Midbrain (tissue), 1 donor: Measurements from ENCODE around the gene MGAT4C.

Experiments used
- DNase-seq: peaks from one replicate; lab custom pipeline; 2025; lab: John Stamatoyannopoulos, UW

The MGAT4C gene

DNA sequence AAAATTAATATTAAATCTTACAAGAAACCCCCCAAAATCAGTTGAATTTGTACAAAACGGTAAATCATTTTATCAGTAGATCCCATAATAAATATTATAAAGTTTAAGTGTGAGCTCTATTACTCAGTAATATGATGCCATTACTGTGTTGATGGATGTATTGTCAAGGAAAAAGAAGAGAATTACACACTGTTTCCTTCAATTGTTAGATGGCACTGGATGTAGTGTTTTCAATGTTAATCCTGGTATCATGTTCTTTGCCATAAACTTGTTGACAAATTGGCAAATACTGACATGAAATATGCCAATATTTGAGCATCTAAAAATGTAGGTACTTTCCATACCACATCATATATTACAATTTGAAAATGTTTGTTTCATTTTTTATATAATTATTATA, 280.5 kb downstream of the MGAT4C start:
- DNase-seq, result no peak

DNA sequence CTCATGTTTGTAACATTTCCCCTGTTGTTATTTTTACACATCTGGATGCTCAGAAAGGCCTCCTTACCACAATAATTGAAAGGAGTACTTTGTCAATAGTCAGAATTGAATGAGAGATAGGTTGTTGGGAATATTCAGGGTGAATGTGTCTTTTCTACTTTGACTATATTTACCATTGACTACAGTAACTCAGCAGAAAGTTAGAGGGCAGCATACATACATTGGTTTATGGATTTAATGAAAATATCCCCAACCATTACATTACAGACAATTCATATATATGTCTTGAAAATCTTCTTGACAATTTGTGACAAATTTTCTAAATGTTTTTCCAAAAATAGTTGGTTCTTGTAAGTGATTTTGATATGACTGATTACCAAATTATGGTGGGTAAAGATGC, 284.4 kb downstream of the MGAT4C start:
- DNase-seq, result no peak

DNA sequence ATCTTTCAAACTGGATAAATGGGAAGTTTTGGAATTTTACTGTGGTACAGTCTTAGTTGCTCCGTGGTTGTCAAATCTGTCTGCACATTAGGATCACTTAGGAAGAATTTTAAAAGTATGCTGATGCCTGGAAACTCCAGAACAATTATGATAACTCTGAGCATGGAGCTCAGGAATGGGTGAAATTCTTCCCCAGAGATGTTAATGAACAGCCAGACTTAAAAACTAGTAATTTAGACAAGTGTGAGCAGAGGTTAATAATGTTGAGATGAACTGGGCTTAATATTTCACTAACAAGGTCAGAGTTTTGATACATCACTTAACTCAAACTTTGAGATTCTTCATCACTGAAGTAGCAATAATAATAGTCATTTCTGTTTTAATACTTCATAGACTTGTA, 287.6 kb downstream of the MGAT4C start:
- no peak for DNase-seq

DNA sequence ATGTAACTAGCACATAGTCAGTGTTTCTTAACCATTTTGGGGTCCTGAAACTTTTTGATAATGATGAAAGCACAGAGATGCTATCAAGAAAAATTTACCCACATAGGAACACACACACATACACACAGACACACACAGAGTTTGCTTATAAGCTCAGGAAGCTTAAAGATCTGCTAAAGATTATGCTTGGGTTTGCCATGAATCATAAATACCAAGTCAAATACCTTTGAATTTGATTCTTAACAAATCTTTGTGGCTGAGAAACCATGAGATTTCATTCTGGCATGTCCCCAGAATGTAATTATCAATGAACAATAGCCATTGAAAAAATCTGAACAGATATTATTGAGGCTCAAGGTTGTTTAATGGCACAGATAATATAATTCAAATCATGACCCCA, 292.9 kb downstream of the MGAT4C start:
- DNase-seq, result no peak

DNA sequence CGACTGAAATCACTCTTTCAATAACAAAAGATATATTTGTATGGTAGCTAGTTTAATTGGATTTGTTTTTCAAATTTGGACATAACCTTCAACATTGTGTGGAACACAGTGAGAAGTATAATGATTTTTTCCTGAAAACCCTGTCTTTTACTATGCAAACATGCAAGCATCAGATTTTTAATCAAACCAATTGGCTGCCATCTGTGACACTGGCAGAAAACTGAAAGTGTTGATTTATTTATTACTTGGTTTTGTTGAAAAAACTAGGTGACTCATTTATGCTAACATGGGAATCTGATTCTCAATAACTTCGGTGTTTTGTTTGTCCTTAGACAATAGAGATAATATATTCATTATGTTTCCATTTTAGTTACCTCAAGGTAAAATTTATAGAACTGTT, 300.1 kb downstream of the MGAT4C start:
- DNase-seq, result no peak

DNA sequence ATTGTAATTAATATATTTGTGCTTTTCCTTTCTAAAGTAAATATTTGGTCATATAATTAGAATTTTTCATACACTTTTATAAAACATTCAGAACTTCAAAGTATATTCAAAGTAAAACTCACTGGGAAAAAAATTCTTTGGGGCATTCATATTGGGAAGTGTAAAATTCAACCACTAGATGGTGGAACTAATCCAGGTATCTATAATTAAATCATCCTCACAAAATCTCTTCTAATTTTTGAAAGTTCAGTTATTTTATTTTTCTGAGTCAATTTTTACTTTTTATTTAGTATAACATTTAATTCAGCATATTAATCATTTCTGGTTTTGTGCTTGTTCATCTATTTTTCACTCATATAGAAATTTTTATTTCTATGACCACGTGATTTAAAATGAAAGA, 301.1 kb downstream of the MGAT4C start:
- no peak for DNase-seq

DNA sequence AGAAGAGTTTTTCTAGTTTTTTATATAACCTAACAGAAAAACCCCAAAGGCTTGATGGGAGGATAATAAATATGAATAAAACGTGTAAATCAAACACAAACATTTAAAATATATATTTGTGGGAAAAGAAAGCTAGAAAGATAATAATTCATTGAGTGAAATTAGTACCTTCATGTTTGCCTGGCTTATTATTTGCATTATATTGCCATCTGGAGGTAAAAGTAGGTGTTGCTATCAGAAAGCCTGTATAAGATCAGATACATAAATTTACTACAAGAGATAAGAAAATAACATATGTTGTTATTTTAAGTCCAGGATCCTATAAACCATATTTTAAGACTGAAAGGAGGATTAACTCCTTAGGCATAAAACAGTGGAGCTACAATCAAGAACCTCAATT, 304.4 kb downstream of the MGAT4C start:
- DNase-seq, result no peak

DNA sequence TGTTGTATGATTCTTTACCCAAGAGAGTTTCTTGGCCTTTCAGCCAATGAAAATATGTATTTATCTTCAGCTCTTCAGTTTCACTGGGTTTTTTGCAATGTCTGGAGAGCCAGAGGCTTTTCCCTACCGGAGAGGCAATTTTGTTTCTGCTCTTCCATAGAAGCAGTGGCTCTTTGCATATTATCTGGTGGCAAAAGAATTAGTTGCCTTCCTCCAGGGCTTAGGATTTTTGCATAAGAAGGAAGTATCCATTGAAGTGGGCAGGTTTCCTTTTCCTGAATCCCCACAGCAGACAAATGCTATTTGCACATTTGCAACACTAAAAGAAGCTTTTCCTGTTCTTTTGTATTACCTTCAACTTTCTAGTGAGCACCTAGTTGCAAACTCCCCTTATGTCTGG, 306.9 kb downstream of the MGAT4C start:
- DNase-seq, result no peak

DNA sequence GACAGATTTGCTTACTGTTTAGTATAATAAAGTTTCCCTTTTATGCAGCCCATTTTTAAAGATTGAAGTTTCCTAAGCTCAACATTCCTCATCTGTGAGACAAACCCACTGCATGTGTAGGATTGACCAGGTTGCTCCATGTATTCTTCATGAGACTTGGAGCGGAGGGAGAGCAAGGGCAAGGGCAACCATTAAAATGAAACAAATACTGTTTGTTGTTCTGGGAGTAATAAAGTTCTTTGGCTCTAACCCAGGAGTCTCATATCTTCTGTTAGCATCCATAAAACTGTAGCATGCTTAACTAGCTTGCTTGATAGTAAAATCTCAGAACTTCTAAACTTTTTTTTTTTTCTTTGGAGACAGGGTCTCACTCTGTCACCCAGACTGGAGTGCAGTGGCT, 307.9 kb downstream of the MGAT4C start:
- no peak for DNase-seq

DNA sequence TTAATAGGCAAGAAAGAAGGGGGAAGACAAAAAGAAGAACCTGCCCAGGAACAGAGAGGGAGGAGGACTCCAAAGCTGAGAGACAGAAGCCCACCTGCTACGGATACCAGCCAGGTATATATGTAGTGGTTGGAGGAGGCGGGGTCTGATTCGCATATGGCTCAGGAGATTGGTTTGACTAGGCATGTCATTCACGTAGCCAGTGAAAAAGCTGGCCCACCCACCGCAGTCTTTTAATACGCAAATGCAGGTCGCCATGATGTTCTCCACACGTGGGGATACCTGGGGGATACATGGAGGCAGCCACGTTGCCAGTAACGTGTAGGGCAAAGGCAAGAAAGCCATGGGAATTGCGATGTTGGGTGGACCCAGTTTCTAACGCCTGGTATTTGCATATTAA, 308.9 kb downstream of the MGAT4C start:
- DNase-seq, result no peak

DNA sequence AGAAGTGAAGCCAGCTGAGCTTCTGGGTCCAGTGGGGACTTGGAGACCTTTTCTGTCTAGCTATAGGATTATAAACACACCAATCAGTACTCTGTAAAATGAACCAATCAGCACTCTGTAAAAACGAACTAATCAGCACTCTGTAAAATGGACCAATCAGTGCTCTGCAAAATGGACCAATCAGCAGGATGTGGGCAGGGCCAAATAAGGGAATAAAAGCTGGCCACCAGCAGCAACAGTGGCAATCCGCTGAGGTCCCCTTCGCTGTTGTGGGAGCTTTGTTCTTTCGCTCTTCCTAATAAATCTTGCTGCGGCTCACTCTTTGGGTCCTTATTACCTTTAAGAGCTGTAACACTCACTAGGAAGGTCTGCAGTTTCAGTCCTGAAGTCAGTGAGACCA, 309.8 kb downstream of the MGAT4C start:
- DNase-seq, result no peak

DNA sequence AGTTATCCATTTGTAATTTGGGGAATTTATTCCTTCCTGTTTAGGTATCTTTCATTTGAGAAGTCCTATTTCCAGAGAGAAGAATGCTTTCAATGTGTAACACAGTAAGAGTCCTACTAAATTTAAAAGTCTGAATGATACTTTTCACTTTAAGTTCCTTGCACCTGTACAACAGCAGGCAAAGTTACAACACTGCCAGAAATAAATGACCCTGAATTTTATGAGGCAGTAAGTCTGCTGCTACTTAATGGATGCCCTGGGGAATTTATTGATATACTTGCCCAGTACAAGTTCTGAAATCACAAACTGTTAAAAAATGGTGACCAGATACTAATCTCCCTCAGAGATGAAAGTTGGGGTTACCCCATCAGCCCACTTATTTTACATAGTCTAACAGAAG, 329.0 kb downstream of the MGAT4C start:
- no peak for DNase-seq

DNA sequence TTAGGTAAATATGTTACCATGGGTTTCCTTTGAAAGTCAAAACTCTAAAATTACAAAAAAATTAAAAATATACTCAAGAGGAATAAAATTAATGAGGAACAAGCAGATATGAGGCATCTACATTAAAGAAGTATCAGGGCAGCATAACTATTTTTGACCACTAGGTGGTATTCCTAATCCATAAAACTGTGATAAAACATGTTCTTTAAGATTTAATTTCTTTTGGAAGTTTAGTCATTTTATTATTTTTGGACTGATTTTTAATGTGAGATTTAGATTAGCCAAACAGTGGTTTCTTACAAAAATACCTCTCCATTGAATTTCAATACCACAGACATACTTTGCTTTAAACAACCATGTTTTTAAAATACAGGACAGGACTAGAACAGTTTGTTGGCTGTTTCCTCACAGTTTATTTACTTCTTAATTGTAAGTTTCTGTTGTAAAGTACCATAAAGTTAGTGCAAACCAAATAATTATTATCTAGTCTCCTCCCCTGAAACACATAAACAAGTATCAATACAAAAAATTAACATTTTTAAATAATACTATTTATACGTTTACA, 332.3 kb downstream of the MGAT4C start:
- DNase-seq, result peak; percentile 2

DNA sequence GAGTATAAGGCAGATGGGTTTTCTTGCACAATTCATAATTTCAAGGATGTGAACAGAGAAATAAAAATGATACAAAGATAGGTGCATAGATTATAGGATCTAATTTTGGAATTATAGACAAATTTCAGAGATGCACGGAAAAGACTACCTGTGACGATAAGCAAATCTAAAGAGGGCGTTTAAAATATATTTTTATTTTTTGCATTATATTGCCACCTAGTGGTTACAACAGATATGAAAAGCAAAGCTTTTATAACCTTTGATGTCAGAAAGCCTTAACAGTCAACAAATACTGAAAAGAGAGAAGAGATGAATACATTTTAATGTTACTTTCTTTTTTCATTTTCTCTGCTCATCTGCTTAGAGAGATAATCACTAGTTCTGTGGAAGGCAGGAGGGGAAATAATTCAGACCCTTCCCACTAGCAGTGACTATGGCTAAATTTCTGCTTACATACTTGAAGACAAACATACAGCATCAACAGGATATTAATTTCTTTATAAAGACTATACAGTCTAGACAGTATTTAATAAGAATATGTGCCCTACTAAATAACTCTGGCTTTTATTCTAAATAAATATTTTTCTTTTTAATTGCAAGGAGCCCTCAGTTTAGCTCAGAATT, 335.8 kb downstream of the MGAT4C start:
- peak; percentile 6 for DNase-seq
